ENCODE measurements around the gene RSBN1L.

The RSBN1L gene

GRCh38 chr7:77727936-77728701 is 31.9 kb downstream of the RSBN1L start:
- in situ Hi-C loops (cut with HindIII; ENCODE audit: low sequenced_read_pairs) = no loop called here

DNA sequence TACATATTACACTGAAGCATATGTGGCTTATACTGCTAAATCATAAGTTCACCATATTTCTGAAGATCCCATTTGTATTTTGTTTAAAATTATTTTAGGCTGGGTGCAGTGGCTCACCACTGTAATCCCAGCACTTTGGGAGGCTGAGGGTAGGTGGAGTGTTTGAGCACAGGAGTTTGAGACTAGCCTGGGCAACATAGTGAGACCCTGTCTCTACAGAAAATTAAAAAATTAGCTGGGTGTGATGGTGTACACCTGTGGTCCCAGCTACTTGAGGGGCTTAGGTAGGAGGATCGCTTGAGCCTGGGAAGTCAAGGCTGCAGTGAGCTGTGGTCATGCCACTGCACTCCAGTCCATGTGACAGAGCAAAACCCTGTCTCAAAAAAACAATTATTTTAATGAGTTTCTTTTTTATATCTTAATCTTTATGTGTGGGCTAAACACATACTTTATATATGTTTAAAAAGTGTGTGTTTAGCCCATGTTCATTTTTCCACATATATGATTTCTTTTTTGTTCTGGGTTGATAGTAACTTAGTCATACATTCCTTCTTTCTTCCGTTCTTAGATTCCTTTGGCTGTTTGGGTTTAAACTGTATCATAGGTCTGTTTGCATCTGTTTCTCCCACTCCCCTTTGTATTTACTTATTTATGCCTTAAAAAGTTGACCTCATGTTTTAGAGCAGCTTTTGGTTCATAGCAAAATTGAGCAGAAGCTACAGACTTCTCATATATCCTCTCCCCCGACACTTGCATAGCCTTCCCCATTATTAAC is 33.5 kb downstream of the RSBN1L start:
- in situ Hi-C loops (cut with HindIII; ENCODE audit: low sequenced_read_pairs) = no loop called here

DNA sequence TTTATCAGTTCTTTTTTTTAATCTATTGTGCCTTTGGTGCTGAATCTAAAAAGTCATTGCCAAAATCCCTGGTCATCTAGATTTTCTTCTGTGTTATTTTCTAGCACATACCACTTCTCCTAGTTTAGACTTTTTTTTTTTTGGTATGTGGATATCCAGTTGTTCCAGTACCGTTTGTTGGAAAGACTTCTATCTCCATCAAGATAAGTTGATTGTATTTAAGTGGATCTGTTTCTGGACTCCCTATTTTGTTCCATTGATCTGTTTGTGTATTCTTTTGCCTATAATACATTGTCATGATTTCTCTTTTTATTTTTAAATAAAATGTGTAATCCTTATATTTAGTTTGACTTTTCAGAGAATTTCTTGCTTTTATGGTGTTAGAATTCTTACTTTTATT is 35.5 kb downstream of the RSBN1L start:
- in situ Hi-C loops (cut with HindIII; ENCODE audit: low sequenced_read_pairs) = no loop called here

DNA sequence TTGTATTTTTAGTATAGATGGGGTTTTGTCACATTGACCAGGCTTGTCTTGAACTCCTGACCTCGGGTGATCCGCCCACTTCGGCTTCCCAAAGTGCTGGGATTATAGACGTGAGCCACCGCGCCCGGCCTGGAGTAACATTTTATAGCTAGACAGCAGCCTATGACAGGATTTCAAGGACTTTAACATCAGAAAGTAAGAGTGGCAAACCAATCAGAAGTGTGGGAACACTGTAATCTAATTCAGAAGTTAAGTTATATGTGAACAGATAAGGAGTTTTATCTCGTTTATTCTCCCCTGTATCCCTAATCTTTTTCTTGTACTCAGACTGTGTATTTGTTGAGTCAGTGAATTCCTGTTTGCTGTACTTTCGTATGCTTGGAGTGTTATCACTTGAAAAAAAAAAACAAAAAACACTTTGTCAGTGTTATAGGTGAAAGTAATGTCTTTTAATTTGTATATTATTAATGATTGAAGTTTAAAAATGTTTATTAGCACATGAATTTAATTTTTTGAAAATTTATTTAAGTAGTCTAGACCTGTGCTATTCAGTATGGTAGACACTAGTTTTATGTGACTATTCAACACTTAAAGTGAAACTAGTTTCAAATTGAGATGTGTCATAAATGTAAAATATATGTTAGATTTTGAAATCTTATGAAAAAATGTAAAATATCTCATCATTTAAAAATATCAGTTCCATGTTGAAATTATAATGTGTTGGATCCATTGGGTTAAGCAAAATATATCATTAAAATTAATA is 38.6 kb downstream of the RSBN1L start:
- in situ Hi-C loops (cut with HindIII; ENCODE audit: low sequenced_read_pairs) = no loop called here

DNA sequence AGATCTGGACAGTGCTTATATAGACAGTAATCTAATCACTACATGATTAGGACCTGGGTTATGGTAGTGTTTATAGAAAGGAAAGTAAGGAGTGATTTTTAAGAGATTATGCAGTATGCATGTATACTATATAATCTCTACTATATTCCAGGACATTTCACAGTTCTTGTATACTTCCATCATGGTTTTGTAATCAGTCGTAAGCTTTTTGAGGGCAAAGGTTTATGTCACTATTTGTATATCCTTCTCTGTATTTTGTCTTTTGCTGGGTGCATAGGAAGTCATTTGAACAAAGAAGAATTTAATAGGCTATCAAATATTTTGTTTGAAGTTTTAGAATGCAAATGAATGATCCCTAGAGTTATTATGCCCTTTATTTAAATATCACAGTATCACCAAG is 39.2 kb downstream of the RSBN1L start:
- in situ Hi-C loops (cut with HindIII; ENCODE audit: low sequenced_read_pairs) = no loop called here

GRCh38 chr7:77736991-77737390 is 40.7 kb downstream of the RSBN1L start:
- in situ Hi-C loops (cut with HindIII; ENCODE audit: low sequenced_read_pairs) = no loop called here

DNA sequence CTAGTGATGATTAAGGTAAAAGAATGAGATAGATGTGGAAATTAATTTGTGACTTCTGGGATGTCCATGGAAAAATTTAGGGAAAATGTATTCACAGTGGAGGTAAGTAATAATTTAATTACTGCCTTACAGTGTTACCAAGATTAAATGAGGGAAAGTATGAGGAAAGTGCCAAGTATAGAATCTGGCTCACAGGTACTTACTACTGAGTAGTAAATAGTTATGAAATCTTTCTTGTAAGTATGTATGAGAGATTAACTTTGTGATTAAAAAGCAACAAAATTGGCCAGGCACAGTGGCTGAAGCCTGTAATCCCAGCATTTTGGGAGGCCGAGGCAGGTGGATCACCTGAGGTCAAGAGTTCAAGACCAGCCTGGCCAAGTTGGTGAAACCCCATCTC is 42.1 kb downstream of the RSBN1L start:
- in situ Hi-C loops (cut with HindIII; ENCODE audit: low sequenced_read_pairs) = no loop called here

GRCh38 chr7:77738871-77739270 is 42.6 kb downstream of the RSBN1L start:
- in situ Hi-C loops (cut with HindIII; ENCODE audit: low sequenced_read_pairs) = no loop called here

DNA sequence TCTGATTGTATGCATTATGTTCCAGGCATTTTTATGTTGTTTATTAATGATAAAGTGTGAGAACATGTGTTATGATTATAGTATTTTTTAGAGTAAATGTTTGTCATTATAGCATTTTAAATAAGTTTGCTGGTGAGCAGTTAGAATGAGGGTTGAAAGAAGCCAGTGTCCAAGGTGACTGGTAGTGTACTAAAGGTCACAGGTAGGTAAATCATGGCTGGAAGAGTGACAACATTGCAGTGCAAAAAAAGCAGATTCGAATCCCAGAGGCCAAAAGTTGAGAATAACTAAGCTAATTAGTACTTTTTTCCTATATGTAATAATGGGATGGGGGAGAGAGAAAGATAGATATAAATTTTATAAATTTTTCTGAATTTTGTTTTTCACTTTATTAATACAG is 44.0 kb downstream of the RSBN1L start:
- in situ Hi-C loops (cut with HindIII; ENCODE audit: low sequenced_read_pairs) = no loop called here

GRCh38 chr7:77743518-77743917 is 47.3 kb downstream of the RSBN1L start:
- in situ Hi-C loops (cut with HindIII; ENCODE audit: low sequenced_read_pairs) = no loop called here

DNA sequence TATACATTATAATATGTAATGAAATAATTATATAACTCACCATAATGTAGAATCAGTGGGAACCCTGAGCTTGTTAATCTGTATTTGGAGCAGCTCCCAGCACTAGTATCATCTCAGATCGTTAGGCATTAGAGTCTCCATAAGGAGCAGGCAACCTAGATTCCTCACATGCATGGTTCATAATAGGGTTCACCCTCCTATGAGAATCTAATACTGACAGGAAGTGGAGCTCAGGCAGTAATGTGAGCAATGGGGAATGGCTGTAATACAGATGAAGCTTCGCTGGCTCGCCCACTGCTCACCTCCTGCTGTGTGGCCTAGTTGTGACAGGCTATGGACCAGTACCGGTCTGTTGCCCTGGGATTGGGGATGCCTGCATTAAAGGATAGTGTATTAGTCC is 49.5 kb downstream of the RSBN1L start:
- in situ Hi-C loops (cut with HindIII; ENCODE audit: low sequenced_read_pairs) = no loop called here

GRCh38 chr7:77746164-77746823 is 50.0 kb downstream of the RSBN1L start:
- in situ Hi-C loops (cut with HindIII; ENCODE audit: low sequenced_read_pairs) = no loop called here

- in situ Hi-C loops (cut with HindIII; ENCODE audit: low sequenced_read_pairs) = no loop called here
Observed at GRCh38 chr7:77746824-77747165, 50.5 kb downstream of the RSBN1L start.

- in situ Hi-C loops (cut with HindIII; ENCODE audit: low sequenced_read_pairs) = no loop called here
Observed at GRCh38 chr7:77747178-77747577, 50.9 kb downstream of the RSBN1L start.

GRCh38 chr7:77747718-77748117 is 51.5 kb downstream of the RSBN1L start:
- in situ Hi-C loops (cut with HindIII; ENCODE audit: low sequenced_read_pairs) = no loop called here

- in situ Hi-C loops (cut with HindIII; ENCODE audit: low sequenced_read_pairs) = no loop called here
Observed at GRCh38 chr7:77752016-77752415, 55.8 kb downstream of the RSBN1L start.

GRCh38 chr7:77753173-77753572 is 56.9 kb downstream of the RSBN1L start:
- in situ Hi-C loops (cut with HindIII; ENCODE audit: low sequenced_read_pairs) = no loop called here

- in situ Hi-C loops (cut with HindIII; ENCODE audit: low sequenced_read_pairs) = no loop called here
Observed at GRCh38 chr7:77757589-77757988, 61.3 kb downstream of the RSBN1L start.

DNA sequence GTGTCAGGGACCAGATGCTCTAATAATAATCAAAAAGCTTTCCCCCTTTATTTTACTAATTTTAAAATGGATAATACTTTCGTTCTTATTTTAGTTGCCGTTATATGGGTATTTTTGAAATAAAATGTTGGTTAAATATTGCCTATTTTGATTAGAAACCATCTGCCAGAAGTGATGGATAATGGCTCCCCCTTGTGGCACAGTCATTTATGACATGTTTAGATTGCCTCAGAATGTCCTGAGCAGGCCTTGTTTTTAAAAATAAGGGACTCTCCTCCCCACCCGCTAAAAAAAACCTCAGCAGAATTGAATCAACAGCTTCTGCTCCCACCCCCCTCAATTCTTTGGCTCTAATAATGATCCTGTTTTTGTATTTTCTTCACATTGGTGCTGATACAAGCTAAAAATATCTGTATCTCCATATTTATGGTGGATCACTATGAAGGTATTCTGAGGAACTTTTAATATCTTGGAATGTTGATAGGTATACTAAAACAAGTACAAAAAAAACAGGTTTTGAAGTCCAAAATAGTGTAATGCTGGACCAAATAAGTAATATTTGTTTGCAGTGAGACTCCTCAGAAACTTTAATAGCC is 63.1 kb downstream of the RSBN1L start:
- in situ Hi-C loops (cut with HindIII; ENCODE audit: low sequenced_read_pairs) = no loop called here

DNA sequence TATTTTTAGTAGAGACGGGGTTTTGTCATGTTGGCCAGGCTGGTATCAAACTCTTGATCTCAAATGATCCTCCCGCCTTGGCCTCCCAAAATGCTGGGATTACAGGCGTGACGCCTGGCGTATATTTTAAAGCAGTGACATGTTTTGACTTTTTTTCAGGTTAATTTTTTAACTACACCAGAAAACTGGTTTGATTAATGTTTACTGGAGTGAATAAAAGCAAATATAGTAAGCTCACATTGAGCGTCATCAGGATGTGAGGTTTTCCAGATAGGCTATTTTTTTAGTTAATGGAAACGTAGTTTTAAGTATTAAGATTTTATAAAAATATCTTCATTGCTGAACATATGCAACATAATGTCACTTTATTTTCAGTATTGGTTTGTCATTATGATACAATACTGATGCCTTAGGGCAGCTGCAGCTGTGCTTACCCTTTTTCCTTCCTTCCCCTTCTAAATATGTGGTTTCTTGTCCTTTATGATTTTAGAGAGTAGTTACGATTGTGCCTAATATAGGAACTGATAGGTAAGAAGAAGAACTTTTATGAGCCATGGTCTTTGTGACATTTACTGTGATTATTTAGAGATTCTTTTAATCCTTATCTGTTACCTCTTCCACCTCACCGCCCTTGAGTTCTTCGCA is 64.7 kb downstream of the RSBN1L start:
- in situ Hi-C loops (cut with HindIII; ENCODE audit: low sequenced_read_pairs) = no loop called here
